DOHH2 (cell line): ENCODE results near the gene ATP8B1.

Source experiments
- EZH2phosphoT487 ChIP-seq: fragments of 200-600 bp; sonication (generic); IDR thresholded peaks from 2 replicates; pipeline ENCODE4 v1.6.1; 2017; ENCODE audit warnings: borderline replicate concordance, mild to moderate bottlenecking, antibody characterized with exemption, low read length, moderate library complexity, mixed read lengths
- TF ChIP-seq, protein P1 (sequence below): fragments of 200-600 bp; sonication (generic); IDR thresholded peaks from one replicate; pipeline ENCODE4 v1.5.1; 2014; ENCODE audit warnings: antibody characterized with exemption, mild to moderate bottlenecking, low read depth, low read length; ENCODE audit not compliant: poor library complexity, severe bottlenecking

DNA sequence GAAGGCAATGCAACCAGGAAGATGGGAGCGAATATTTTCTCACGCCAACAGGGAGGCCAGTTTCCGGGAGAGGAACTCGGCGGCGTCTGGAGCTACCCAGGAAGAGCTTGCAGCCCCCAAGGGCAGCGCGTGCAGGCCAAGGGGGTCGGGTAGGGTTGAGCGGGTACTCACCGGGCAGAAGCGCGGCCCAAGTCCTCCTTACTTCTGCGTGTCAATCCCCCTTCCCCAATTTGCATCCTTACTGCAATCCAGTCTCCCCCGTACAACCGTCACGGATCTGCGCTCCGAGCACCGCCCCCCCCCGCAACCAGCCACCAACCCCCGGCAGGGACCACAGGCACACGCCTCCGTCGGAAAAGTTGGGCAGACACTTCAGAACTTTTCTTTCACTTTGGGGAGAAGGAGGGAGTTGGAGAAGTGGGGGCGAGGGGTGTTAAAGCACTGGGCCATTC, 1.3 kb downstream of the ATP8B1 start:
- TF ChIP-seq, protein P1, sequence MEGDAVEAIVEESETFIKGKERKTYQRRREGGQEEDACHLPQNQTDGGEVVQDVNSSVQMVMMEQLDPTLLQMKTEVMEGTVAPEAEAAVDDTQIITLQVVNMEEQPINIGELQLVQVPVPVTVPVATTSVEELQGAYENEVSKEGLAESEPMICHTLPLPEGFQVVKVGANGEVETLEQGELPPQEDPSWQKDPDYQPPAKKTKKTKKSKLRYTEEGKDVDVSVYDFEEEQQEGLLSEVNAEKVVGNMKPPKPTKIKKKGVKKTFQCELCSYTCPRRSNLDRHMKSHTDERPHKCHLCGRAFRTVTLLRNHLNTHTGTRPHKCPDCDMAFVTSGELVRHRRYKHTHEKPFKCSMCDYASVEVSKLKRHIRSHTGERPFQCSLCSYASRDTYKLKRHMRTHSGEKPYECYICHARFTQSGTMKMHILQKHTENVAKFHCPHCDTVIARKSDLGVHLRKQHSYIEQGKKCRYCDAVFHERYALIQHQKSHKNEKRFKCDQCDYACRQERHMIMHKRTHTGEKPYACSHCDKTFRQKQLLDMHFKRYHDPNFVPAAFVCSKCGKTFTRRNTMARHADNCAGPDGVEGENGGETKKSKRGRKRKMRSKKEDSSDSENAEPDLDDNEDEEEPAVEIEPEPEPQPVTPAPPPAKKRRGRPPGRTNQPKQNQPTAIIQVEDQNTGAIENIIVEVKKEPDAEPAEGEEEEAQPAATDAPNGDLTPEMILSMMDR: no peak
- no peak for TF ChIP-seq EZH2phosphoT487
